HG03175 (cell line): ENCODE data around the gene OR1L6.

Experiments
- ATAC-seq: cut with Tn5 transposase; IDR thresholded peaks from one replicate; pipeline ENCODE4 v1.9.1; 2021; ENCODE audit warnings: mild to moderate bottlenecking, moderate library complexity; ENCODE audit not compliant: unreplicated experiment

Gene OR1L6

GRCh38 chr9:122742003-122742402, at the start of gene OR1L6:
Gene OR1L6 (plus strand): TSS chr9:122742303. CDS start chr9:122749848, 7,545 bp downstream.
- ATAC-seq: no peak

GRCh38 chr9:122695696-122696095, 46.4 kb upstream of the OR1L6 start:
- no peak for ATAC-seq

GRCh38 chr9:122718038-122718437, 24.1 kb upstream of the OR1L6 start:
- ATAC-seq: no peak

- ATAC-seq: no peak
These were observed 22.9 kb upstream of the OR1L6 start for GRCh38 chr9:122719218-122719617.

- no peak for ATAC-seq
These were observed 18.4 kb upstream of the OR1L6 start, which contains the start of gene OR1L4 for GRCh38 chr9:122723690-122724089. Gene OR1L4 (plus strand): TSS chr9:122723990. CDS start chr9:122723990, 0 bp downstream.

GRCh38 chr9:122754825-122755224, 12.7 kb downstream of the OR1L6 start:
- ATAC-seq: no peak

- no peak for ATAC-seq
These were observed 25.7 kb downstream of the OR1L6 start for GRCh38 chr9:122767817-122768216.

- no peak for ATAC-seq
These were observed 34.9 kb downstream of the OR1L6 start for GRCh38 chr9:122777052-122777451.

- ATAC-seq: no peak
These were observed 36.0 kb downstream of the OR1L6 start for GRCh38 chr9:122777935-122778627.

- no peak for ATAC-seq
These were observed 37.1 kb downstream of the OR1L6 start for GRCh38 chr9:122779181-122779580.

GRCh38 chr9:122780026-122780425, 37.9 kb downstream of the OR1L6 start:
- no peak for ATAC-seq

- no peak for ATAC-seq
These were observed 39.6 kb downstream of the OR1L6 start for GRCh38 chr9:122781671-122782070.

- no peak for ATAC-seq
These were observed 43.2 kb downstream of the OR1L6 start for GRCh38 chr9:122785269-122785668.

- ATAC-seq: no peak
These were observed 44.2 kb downstream of the OR1L6 start for GRCh38 chr9:122786338-122786737.

GRCh38 chr9:122788831-122789230, 46.7 kb downstream of the OR1L6 start, which contains the start of gene OR5C1:
Gene OR5C1 (plus strand): TSS chr9:122788933. CDS start chr9:122788933, 0 bp downstream.
- no peak for ATAC-seq

GRCh38 chr9:122789256-122790046, 47.3 kb downstream of the OR1L6 start:
- no peak for ATAC-seq

GRCh38 chr9:122791872-122792669, 50.0 kb downstream of the OR1L6 start:
- ATAC-seq: no peak

GRCh38 chr9:122797316-122798063, 55.4 kb downstream of the OR1L6 start:
- ATAC-seq: no peak
